Upper lobe of right lung (tissue), 1 donor: ENCODE measurements around the gene SETD1A. TPM values are rescaled to one million over a fixed set of nuclear protein-coding genes. Genes with fewer than 3 reads are reported as not detected.

Experiments used
- ATAC-seq: fragments of 200-7000 bp; cut with Tn5 transposase; one replicate; pipeline ENCODE4 v1.9.1; 2020; ENCODE audit warnings: mild to moderate bottlenecking, moderate library complexity
- DNase-seq: peaks from one replicate; pipeline ENCODE4 v3.0.0-alpha.2; 2020
- H3K27ac ChIP-seq: fragments of 200-600 bp; one replicate; pipeline ENCODE4 v1.8.0; 2022
- H3K27me3 ChIP-seq: fragments of 200-600 bp; one replicate; pipeline ENCODE4 v1.8.0; 2022; ENCODE audit warnings: mild to moderate bottlenecking
- H3K36me3 ChIP-seq: fragments of 200-600 bp; one replicate; pipeline ENCODE4 v1.8.0; 2022
- H3K4me1 ChIP-seq: fragments of 200-600 bp; one replicate; pipeline ENCODE4 v1.8.0; 2022
- H3K4me3 ChIP-seq: fragments of 200-600 bp; one replicate; pipeline ENCODE4 v1.8.0; 2022; ENCODE audit warnings: mild to moderate bottlenecking
- H3K9me3 ChIP-seq: fragments of 200-600 bp; one replicate; pipeline ENCODE4 v1.8.0; 2022
- CTCF ChIP-seq: fragments of 200-600 bp; IDR thresholded peaks from one replicate; pipeline ENCODE4 v1.8.0; 2022; ENCODE audit warnings: antibody characterized with exemption
- intact Hi-C: fragments of 100-400 bp; cut with DNase I; formaldehyde crosslinking; loops from one replicate; pipeline ENCODE4 v1.11.0; 2022
- total RNA-seq: library from RNA; stranded (reverse); fragmentation: NEBNext Ultra II Directional; extraction: Animal tissue kit (Norgen Biotek cat#: 25700); gene quantifications from one replicate; pipeline ENCODE4 v1.2.1, GENCODE V29; 2021
- donor health status: DM: no; HTN: yes; CAD: no; lungs with severe emphysema.

Gene SETD1A
- total RNA-seq, 1 donor from 2014 or later: 18.6 TPM

GRCh38 chr16:30979170-30980022 lies 21.8 kb downstream of the SETD1A start:
- DNase-seq (no peak), ATAC-seq (no peak)
- no peak for TF ChIP-seq CTCF
- Histone ChIP-seq H3K27me3 (no peaks in the 10 kb centered on the region), H3K9me3 (no peaks in the 10 kb centered on the region), H3K4me1 (no peaks in the 10 kb centered on the region), H3K27ac (no peak overlapping the region), H3K4me3 (no peak overlapping the region), H3K36me3 (peaks cover 67% of the 10 kb centered on the region)
- intact Hi-C loops: no loop called here

- intact Hi-C loops: no loop called here
- no peak for ATAC-seq
- H3K36me3 ChIP-seq: peaks cover 65% of the 10 kb centered on the region
These were observed 22.4 kb downstream of the SETD1A start for GRCh38 chr16:30980023-30980371.

GRCh38 chr16:30980434-30980833 lies 22.9 kb downstream of the SETD1A start:
- H3K27me3 ChIP-seq: no peaks in the 10 kb centered on the region
- H3K27ac ChIP-seq: no peak overlapping the region
- H3K36me3 ChIP-seq: peaks cover 61% of the 10 kb centered on the region
- no peak for DNase-seq
- ATAC-seq: no peak
- no peak for TF ChIP-seq CTCF
- intact Hi-C loops: no loop called here
- no peaks in the 10 kb centered on the region for H3K9me3 ChIP-seq
- no peak overlapping the region for H3K4me3 ChIP-seq
- H3K4me1 ChIP-seq: peaks cover 4% of the 10 kb centered on the region

More at GRCh38 chr16:30980023-30980371, 22.4 kb downstream of the SETD1A start:
- H3K27ac ChIP-seq: no peak overlapping the region
- DNase-seq: no peak
- no peak for TF ChIP-seq CTCF
- no peak overlapping the region for H3K4me3 ChIP-seq
- no peaks in the 10 kb centered on the region for H3K4me1 ChIP-seq
- H3K27me3 ChIP-seq: no peaks in the 10 kb centered on the region
- H3K9me3 ChIP-seq: no peaks in the 10 kb centered on the region

- TF ChIP-seq CTCF: no peak
- Histone ChIP-seq H3K4me1 (peaks cover 9% of the 10 kb centered on the region), H3K27ac (no peak overlapping the region), H3K4me3 (no peak overlapping the region), H3K9me3 (no peaks in the 10 kb centered on the region), H3K36me3 (peaks cover 56% of the 10 kb centered on the region), H3K27me3 (no peaks in the 10 kb centered on the region)
- no peak for DNase-seq
- ATAC-seq: no peak
- intact Hi-C loops: no loop called here
These were observed 23.4 kb downstream of the SETD1A start for GRCh38 chr16:30980959-30981358.

GRCh38 chr16:30982548-30983288 lies 25.2 kb downstream of the SETD1A start:
- Histone ChIP-seq H3K27me3 (no peaks in the 10 kb centered on the region), H3K36me3 (peaks cover 38% of the 10 kb centered on the region), H3K9me3 (no peaks in the 10 kb centered on the region), H3K4me1 (peaks cover 10% of the 10 kb centered on the region), H3K27ac (no peak overlapping the region), H3K4me3 (no peak overlapping the region)
- no peak for ATAC-seq
- DNase-seq: no peak
- no peak for TF ChIP-seq CTCF
- intact Hi-C loops: no loop called here
